HG03280 (cell line): ENCODE measurements around the gene ZNF423.

Experiments used
- ATAC-seq: cut with Tn5 transposase; IDR thresholded peaks from one replicate; pipeline ENCODE4 v1.9.1; 2021; ENCODE audit warnings: mild to moderate bottlenecking, moderate library complexity; ENCODE audit not compliant: unreplicated experiment

ZNF423 gene

DNA sequence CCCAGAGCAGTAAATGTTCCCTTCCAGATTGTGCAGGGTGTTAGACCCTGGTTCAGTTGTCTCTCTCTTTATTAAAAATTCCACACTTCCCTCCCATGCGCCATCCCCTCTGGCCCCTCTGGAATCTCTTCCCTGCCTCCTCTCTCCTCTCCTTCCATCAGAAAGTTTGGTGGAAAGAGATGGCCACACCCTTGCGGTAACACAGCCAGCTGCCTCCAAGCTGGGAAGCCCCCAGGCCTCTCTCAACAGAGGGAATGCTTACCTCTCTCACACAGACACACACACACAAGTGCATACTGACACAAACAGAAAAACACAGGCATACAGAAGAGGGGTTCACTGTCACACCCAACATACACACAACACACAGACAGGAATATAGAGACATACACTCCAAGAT, 261.8 kb downstream of the ZNF423 start:
- ATAC-seq, result no peak

DNA sequence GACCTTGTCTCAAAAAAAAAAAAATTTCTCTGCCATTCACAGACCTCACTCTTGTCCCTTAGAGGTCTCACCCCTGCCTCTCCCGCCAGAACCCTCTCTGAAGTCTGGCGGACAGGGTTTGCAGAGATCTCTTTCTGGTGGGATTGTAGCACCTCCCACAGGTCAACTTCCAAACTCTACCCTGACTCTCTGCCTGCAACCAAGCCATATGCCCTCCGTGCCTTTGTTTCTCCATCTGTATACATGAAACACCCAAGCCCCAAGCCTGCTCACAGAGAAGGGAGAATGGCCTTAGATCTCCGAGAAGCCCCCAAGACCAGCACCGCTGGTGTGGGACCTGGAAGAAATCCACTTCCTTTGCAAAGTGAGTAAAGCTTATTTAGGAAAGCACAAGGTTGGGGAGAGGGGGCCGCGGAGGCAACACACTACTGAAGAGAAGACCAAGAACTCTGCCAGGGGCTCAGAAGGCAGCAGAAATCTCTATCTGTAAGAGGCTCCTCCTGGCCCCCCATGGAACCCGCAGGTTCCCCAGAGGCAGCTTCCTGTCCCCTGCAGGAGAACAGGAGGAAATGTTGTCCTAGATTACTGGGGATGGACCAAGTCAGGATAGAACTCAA, 262.4 kb downstream of the ZNF423 start:
- no peak for ATAC-seq

DNA sequence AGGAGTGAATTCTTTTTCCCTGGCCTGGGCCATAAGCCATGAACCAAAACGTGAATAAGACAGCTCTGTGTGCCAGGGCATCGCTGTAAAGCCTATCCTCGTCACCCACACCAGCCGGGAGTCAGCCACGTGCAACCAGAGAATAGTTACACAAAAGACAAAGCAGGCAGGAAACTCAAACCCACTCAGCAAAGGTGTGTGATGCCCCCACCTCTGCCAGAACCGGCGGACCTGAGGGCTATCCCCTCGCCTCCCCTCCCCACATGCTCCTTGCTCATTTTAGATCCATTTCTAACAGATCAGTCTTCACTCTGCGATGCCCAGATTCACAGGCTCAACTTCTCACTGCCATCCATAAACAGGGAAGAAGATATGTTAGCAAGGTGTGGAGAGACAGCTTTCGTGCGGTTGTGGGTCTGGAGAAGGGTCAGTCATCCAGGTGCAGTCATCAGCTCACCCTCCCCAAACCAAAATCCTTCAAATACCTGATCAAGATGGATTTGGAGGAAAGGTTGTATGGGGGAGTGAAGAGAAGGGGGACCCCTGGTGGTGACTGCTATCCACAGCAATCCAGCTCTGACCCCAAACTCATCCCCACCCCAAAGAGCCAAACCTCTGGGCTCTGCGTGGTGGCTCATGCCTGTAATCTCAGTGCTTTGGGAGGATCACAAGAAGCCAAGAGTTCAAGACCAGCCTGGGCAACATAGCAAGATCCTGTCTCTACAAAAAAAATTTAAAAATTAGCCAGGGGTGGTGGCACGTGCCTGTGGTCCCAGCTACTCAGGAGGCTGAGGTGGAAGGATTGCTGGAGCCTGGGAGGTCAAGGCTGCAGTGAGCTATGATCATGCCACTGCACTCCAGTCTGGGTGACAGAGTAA, 263.1 kb downstream of the ZNF423 start:
- ATAC-seq, result no peak

DNA sequence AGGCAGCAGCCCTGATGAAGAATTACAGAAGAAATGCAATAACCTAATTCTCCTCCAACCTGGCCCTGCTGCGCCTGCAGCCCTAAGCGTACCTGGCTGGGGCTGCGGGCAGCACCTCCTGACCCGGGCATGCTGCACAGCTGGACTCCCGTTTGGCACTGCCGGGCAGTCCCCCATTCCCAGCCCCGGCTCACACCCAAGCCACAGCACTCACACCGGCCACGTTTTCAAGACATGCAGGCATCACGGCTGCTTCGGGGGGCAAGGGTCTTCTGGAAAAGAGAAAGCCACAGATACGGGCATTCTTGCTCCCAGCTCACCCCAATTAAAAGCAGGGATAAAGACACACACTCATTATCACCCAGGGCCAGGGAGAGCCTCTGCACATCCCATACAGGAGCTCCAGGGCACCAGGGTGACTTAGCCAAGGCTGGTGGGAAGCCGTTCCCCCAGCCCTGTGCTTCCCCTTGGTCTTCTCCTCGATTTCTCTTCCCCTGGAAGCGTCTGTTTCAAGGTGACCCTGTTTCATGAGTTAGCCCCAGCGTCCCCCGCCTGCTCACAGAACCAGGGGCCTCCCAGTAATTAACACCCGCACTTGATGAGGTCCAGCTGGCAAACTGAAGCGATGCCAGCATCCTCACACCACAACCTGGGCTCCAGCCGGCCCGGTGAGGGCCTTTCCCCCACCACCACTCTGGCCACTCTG, 265.6 kb downstream of the ZNF423 start:
- ATAC-seq, result no peak

DNA sequence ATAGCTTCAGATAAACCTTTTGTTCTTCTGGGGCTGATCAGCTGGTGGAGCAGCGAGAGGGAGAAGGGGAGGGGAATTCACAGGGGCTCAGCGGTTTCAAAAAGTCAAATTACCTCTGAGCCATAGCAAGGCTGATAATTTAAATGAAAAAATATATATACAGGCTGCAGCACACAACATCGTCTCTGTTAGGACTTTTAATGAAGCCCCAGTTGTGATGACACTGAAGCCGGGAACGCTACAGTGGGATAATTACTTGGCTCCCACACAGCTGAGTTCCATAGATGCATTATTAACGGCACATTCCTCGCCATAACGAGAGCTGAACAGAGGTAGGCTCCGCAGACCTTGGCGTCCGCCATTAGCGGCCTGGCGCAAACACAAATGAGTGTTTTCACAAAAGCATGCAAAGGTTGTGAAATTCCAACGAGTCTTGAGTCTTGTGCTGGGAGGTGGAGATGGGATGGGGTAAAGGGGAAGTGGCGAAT, 266.3 kb downstream of the ZNF423 start:
- no peak for ATAC-seq

DNA sequence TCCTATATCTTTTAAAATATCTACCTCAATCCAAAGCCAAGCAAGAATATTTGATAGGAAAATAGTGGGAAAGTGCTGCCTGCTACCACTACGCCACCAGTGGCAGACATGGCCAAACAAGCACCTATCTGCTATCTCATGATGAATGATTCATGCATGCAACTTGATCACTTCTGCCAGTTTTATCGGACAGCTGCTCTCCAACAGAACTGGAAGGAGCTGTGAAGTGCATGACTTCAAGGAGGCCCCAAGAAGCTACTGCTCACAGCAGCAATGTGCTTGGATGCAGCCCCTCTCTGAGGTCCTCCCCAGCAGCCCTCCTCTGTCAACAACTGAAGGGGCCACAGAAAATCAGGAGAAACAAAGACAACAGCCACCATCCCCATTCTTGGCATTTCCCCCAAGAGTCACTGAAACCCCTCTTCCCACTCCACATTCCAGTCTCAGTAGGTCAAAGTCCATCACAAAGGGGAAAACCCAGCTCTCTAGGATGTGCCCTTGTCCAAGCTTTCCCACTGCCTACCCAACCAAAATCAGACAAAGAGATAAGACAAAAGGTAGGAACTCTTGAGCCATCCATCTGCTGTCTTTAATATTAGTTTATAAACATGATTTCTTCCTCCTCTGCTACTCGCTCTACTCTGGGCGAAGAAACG, 267.1 kb downstream of the ZNF423 start:
- ATAC-seq, result no peak

DNA sequence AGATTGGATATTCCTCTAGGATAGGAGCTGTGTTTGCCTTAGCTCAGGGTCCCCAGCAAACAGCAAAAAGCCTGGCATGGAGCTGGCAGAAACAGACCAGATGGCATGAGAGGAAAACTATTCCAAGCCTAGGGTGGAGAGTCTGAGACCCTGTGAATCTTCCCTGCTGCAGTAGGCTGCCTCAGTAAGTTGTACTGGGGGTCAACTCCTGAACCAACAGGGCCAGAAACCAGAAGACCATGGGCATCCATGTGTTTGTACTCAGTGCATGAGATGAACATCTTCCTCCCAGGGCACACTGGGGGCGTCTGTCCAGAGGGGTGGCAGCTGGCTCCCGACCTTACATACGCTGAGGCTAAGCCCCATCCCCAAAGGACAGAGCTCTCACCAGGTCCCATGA, 267.9 kb downstream of the ZNF423 start:
- no peak for ATAC-seq

DNA sequence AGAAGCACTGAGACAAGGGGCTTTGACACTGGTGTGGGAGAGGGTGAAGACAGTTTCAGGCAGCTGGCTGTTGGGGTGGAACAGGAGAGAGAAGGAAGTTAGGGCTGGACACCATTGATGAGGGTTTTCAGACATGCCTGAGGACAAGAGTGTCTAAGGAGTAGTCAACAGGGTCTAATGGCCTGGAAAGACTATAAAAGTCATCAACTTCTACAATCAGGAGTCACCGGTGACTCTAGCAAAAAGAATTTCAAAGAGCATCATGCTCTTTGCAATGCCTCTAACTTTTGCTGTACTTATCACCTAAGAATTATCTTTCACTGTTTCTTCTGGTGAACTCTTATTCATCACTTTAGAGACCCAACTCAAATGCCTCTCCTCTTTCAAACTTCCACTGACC, 268.4 kb downstream of the ZNF423 start:
- no peak for ATAC-seq

DNA sequence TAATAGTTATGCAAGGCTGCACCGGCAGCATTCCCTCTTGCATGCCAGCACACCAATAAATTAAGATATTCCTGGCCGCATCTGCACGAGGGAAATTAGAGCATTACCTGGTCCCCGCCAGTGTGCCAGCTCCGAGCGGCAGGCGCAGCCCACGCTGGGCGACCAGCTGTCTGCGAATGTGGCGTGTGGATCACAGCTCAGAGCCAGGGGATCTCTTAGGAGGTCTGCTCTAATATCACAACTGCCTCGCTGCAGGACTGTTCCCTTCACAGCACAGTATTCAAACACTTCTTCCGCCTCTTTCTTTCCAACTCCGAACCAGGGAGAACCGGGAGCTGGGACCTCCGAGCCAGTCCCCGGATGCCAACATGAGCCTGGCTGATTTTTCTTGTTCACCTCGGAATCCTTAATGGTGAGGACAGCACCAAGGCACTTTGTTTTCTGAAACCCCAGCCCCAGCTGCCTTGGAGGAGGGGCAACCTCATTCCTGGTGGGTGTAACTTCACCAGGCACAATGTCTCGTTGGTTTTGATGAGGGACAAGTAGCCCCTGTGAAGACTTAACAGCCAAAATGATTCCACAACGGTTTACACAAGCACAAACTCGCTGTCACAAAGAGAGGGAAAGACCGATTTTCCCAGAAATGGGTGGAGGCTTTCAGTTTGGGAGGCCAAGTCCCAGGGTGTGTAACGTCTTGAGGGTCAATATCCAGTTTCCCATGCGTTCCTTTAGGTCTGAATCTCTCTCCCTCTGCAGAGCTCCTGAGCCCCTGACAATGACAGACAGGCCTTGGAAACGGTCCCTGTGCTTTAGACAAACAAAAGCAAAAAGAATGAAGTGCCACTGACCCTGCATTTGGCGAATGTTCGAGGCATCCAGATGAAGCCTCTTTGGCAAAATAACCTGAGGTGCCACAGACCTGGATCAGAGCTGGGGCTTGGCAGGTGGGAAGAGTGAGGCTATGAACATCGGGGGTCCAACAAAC, 269.2 kb downstream of the ZNF423 start:
- ATAC-seq, result no peak

DNA sequence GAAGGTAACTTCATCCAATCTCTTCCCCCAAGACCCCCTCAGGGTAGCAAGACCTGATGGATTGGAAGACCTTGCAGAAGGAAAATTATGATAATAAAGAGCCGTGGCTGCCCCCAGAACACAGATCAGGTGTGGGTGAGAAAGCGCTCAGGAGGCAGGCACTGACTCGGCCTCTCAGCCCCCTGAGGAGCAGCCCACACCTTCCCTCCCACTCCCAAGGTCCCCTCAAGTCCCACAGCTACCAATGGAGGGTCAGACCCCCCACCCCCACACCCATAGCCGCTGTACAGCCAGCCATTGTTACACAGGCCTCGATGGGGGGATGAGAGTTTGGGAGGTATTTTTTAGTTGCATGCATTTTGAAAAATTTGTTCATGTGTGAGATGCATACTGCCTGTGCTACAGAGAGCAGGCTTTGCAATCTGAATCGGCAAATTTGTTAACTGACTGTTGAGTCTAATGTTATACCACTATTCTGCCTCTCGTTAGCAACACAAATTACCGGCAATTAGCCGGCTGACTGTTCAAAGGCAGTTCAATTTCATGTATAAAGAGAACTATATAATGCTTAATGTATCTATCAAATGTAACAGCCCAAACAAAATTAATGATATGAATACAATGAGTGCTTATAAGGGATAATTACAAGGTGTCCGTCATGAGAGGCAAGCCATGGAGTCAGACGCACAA, 270.6 kb downstream of the ZNF423 start:
- ATAC-seq, result no peak

DNA sequence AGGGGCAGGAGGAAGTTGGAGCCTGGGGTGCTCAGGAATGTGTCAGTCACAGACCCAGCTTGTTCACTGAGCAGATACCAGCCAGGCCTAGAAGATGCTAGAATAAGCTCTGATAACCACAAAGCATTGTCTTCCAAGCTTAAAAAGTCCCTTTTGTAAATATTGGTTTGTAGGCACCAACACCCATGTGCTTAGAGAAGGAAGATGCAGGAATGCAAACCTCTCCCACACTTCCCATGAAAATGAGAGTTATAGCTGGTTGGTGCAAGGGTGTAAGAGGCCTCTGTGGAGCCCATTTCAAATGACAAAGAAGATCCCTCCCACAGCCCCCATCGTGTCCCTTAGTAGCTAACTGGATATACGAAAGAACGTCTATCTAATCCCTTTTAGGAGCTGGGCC, 272.0 kb downstream of the ZNF423 start:
- ATAC-seq, result no peak

DNA sequence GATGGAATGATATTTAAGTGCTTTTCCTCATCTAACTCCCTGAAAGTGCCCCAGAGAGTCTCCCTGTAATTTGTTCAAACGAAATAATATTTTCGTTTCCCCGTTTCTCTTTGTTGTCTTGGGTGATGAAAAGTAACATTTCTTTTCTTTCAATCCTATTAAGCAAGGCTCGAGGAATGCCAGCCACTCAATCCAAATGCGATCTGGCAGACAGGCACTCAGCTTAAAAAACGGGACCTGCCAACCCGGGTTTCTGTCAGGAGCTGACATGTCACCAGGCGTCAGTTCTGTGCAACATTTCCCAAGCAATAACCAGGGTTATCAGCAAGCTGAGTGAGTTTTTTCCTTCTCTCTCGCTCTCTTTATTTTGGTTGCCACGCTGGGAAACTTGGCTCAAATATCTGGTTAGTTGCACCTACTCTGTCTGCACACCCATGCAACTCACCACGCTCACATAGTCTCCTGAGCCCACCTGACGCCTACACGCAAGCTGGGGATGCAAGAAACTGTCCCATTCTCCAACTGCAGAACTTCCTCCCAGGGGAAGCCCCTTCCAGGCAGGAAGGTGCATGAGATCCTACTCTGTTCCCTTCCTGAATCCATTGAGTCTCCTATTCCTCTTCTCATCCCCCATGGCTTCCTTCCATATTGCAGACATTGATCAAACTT, 274.1 kb downstream of the ZNF423 start:
- no peak for ATAC-seq

DNA sequence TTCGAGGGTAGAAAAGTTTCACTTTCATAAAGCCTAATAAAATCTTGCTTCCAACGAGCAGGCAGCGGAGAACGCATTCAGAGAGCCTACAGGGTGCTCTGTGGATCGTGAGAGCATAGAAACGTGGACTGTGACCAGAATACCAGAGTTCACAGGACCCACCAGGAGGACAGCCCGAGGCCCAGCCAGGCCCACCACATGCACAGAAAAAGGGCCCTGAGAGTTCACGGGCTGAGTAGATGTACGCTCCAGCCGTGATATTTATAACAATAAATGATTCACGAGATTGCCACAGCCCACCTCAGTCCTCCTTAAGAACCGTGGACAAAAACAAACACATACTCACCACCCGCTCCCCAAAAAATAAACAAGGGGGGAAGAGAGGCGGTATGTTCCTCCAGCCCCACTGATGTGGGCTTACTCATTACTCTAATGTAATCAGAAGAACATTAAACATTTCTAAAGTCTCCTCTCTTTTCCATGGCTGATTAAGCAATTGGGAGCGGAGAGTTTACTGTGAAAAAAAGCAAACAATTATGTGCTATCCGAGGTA, 275.1 kb downstream of the ZNF423 start:
- ATAC-seq, result no peak

DNA sequence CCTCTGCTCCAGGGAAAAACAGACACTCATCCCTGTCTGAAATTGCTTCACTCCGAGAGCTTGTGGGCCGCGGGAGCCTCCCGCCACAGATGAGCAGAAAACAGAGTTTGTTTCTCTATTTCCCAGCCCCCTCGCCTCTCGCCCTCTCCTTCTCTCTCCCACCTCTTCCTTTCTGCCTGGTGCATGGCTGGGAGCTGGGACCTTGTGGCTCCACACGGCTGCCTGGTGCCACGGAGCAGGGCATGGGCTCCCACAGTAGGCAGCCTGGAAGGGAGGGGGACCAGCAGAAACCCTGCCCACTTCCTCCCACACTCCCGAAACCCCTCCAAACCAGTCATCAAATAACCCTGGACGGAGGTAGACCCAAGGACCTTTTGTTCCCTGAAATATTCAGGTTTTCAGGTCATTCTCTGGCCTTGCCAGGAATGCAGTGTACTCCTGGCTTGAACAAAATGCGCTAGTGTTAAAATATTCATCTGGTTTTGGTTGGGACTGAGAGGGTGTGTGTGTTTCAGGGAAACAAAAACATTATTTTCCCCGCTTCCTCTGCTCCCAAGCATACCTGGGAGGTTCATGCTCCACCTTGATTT, 277.4 kb downstream of the ZNF423 start:
- ATAC-seq, result no peak

DNA sequence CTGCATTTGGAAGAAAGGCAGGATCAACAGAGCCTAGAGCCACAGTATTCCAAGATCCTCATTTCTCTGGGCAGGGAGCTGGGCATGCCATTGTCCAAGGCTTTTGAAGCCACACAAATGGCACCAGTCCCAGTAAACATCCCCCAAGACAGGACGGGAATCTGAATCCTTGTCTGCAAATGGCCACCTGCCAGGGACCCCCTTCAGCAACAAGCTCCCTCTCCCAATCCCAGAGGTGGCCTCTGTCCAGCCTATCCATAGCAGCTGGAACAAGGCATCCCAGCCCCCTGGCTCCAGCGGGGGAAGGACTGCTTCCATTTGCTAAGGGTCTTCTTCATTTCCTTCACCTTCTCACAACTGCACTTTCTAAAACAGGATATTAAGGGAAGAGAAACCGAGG, 277.9 kb downstream of the ZNF423 start:
- no peak for ATAC-seq

DNA sequence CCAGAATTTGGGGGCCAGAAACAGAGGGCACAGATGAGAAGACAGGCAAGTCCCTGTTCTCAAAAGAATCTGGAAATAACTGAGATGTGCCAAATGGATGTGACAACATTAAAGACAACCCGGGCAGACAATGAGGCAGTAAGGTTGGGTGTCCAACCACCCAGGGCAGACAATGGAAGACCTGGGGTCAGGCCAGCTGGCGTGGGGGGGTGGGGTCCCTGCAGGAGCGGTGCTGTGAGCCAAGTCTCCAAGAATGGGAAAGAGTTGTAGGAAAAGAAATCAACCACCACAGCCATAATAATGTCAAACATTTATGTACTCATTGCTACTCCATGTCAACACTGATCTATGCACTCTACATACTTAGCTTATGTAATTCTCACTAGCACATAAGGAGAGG, 279.0 kb downstream of the ZNF423 start:
- no peak for ATAC-seq

DNA sequence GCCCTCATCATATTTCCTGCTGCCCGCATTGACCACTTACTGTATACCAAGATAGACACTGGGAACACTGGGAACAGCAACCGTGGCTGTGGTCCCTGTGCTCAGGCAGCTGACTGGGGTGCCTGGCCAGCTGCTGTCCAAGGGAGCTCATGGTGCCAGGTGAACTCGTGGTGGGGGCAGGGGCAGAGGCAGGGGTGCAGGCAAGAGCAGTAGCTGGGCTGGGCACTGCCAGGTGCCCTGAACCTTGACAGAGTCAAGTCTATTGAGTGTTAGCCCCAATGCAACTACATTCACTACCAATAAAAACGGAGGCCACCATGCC, 279.8 kb downstream of the ZNF423 start:
- ATAC-seq, result no peak
